HCT116 (cell line): ENCODE measurements around the gene BCAP31. TPM values are rescaled to one million over a fixed set of nuclear protein-coding genes. Genes with fewer than 3 reads are reported as not detected.

ENCODE experiments used
- ATAC-seq: fragments of 200-7000 bp; cut with Tn5 transposase; 2 replicates; pipeline ENCODE4 v1.9.1; 2020; ENCODE audit warnings: mild to moderate bottlenecking, moderate library complexity
- BruUV-seq: library from RNA; stranded (reverse); fragments of 400-500 nt; replicated peaks from 2 replicates; lab custom pipeline; 2021; lab: Mats Ljungman, UMichigan
- CTCF ChIA-PET: fragments of 300-600 bp; sonication (Branson Sonifier 250); formaldehyde crosslinking; loops from one replicate; lab custom pipeline; 2021; ENCODE audit warnings: antibody characterized with exemption; lab: Charles Lee
- POLR2A ChIA-PET: fragments of 300-600, 350-600 bp; sonication (Branson Sonifier 250); formaldehyde crosslinking; loops from one replicate; lab custom pipeline; 2021; ENCODE audit warnings: antibody characterized with exemption; lab: Charles Lee
- RAD21 ChIA-PET, 2 experiments: fragments of 300-600 bp; sonication (Branson Sonifier 250); formaldehyde crosslinking; loops; one replicate each; lab custom pipeline; 2023; ENCODE audit warnings: low total read pairs in 2 of 2; ENCODE audit not compliant: uncharacterized antibody in 2 of 2, unreplicated experiment in 2 of 2, low non-redundant PET in 1 of 2; lab: Charles Lee
- DNase-seq: peaks from one replicate; pipeline ENCODE4 v3.0.0-alpha.2; 2010; ENCODE audit warnings: low read depth, low spot score
- H2AFZ ChIP-seq: fragments of 200-600 bp; shearing (Covaris generic), sonication (generic); 2 replicates; pipeline ENCODE4 v1.6.1; 2017; ENCODE audit warnings: low read depth, mixed run types, mixed read lengths, antibody characterized with exemption, low read length; ENCODE audit not compliant: poor library complexity, severe bottlenecking
- H3K27ac ChIP-seq: 2 replicates; pipeline ENCODE4 v1.5.1; 2012; ENCODE audit warnings: low read depth, low read length
- H3K27me3 ChIP-seq: fragments of 200-600 bp; sonication (generic); 2 replicates; pipeline ENCODE4 v1.6.1; 2016; ENCODE audit warnings: mixed run types, low read length, mixed read lengths; ENCODE audit not compliant: insufficient read depth
- H3K36me3 ChIP-seq, 2 experiments: fragments of 200-500 bp in 1 of 2; fragments of 200-600 bp in 1 of 2; sonication (Bioruptor generic) in 1 of 2; sonication (generic) in 1 of 2; 2 replicates each; pipeline versions ENCODE4 v1.5.1 to v1.6.1; 2014 to 2016; ENCODE audit warnings: low read length in 2 of 2, inconsistent platforms in 1 of 2, mixed read lengths in 1 of 2, mixed run types in 1 of 2; ENCODE audit not compliant: insufficient read depth in 2 of 2, control insufficient read depth in 1 of 2
- H3K4me1 ChIP-seq, 2 experiments: fragments of 200-600 bp in 1 of 2; sonication (generic) in 1 of 2; 2 replicates each; pipeline versions ENCODE4 v1.5.1 to v1.6.1; 2012 to 2017; ENCODE audit warnings: low read length in 2 of 2, inconsistent platforms in 1 of 2, mild to moderate bottlenecking in 1 of 2, mixed read lengths in 1 of 2, mixed run types in 1 of 2, moderate library complexity in 1 of 2; ENCODE audit not compliant: insufficient read depth in 2 of 2, control insufficient read depth in 1 of 2
- H3K4me2 ChIP-seq: fragments of 200-600 bp; sonication (generic); 2 replicates; pipeline ENCODE4 v1.6.1; 2017; ENCODE audit warnings: mixed run types, low read length, mixed read lengths
- H3K4me3 ChIP-seq, 2 experiments: fragments of 200-600 bp in 1 of 2; sonication (generic) in 1 of 2; replicated peaks in 1 of 2; 2 replicates each; pipeline ENCODE4 v1.5.1; 2011 to 2016; ENCODE audit warnings: low read length in 2 of 2, control low read depth in 1 of 2, low read depth in 1 of 2, mild to moderate bottlenecking in 1 of 2, mixed read lengths in 1 of 2, mixed run types in 1 of 2
- H3K79me2 ChIP-seq: fragments of 200-600 bp; sonication (generic); 2 replicates; pipeline ENCODE4 v1.6.1; 2017; ENCODE audit warnings: mild to moderate bottlenecking, mixed run types, low read length, moderate library complexity, mixed read lengths; ENCODE audit not compliant: insufficient read depth
- H3K9ac ChIP-seq: fragments of 200-600 bp; sonication (generic); 2 replicates; pipeline ENCODE4 v1.6.1; 2016; ENCODE audit warnings: low read length, mixed read lengths
- H3K9me2 ChIP-seq: fragments of 200-600 bp; sonication (generic), shearing (Covaris generic); 2 replicates; pipeline ENCODE4 v1.6.1; 2017; ENCODE audit warnings: mixed run types, mild to moderate bottlenecking, moderate library complexity; ENCODE audit not compliant: insufficient read depth
- H3K9me3 ChIP-seq, 2 experiments: fragments of 200-500 bp in 1 of 2; fragments of 200-600 bp in 1 of 2; sonication (Bioruptor generic) in 1 of 2; sonication (generic) in 1 of 2; 2 replicates each; pipeline ENCODE4 v1.6.1; 2014 to 2017; ENCODE audit warnings: low read length in 2 of 2, mixed read lengths in 2 of 2, inconsistent platforms in 1 of 2, low read depth in 1 of 2, mild to moderate bottlenecking in 1 of 2, mixed run types in 1 of 2, moderate library complexity in 1 of 2; ENCODE audit not compliant: control insufficient read depth in 1 of 2, insufficient read depth in 1 of 2
- H4K20me1 ChIP-seq: fragments of 200-600 bp; sonication (generic), shearing (Covaris generic); 2 replicates; pipeline ENCODE4 v1.6.1; 2017; ENCODE audit warnings: mixed run types, mild to moderate bottlenecking, moderate library complexity; ENCODE audit not compliant: insufficient read depth
- CBX3 ChIP-seq: IDR thresholded peaks from 2 replicates; pipeline ENCODE4 v1.6.1; 2012; ENCODE audit warnings: low read depth
- ELF1 ChIP-seq: IDR thresholded peaks from 2 replicates; pipeline ENCODE4 v1.6.1; 2012; ENCODE audit warnings: low read depth, borderline replicate concordance
- EZH2 ChIP-seq: fragments of 200-600 bp; sonication (generic); IDR thresholded peaks from 2 replicates; pipeline ENCODE4 v1.6.1; 2017; ENCODE audit warnings: antibody characterized with exemption, mixed run types
- FOSL1 ChIP-seq: IDR thresholded peaks from 2 replicates; pipeline ENCODE4 v1.6.1; 2012; ENCODE audit warnings: low read depth
- POLR2A ChIP-seq: IDR thresholded peaks from 2 replicates; pipeline ENCODE4 v1.7.0; 2011; ENCODE audit warnings: borderline replicate concordance; ENCODE audit not compliant: insufficient read depth, insufficient read length; ENCODE audit errors: extremely low read depth
- SIN3A ChIP-seq: IDR thresholded peaks from 2 replicates; pipeline ENCODE4 v1.6.1; 2012; ENCODE audit warnings: low read depth
- TCF7L2 ChIP-seq: IDR thresholded peaks from 2 replicates; pipeline ENCODE4 v1.7.0; 2011; ENCODE audit warnings: borderline replicate concordance, inconsistent platforms; ENCODE audit not compliant: insufficient read depth, insufficient read length; ENCODE audit errors: extremely low read depth
- YY1 ChIP-seq: IDR thresholded peaks from 2 replicates; pipeline ENCODE4 v1.6.1; 2011; ENCODE audit warnings: low read length, low read depth, moderate library complexity, mild to moderate bottlenecking; ENCODE audit not compliant: insufficient replicate concordance; ENCODE audit errors: extremely low read depth
- ZFX ChIP-seq: fragments of 450-650 bp; IDR thresholded peaks from 2 replicates; pipeline ENCODE4 v1.6.1; 2017
- ZNF274 ChIP-seq: fragments of 200-500 bp; sonication (Bioruptor generic); IDR thresholded peaks from 2 replicates; pipeline ENCODE4 v1.6.1; 2014; ENCODE audit warnings: mild to moderate bottlenecking, low read depth, low read length, inconsistent platforms
- intact Hi-C: fragments of 100-400 bp; cut with micrococcal nuclease; formaldehyde crosslinking; loops from 2 replicates; pipeline ENCODE4 v1.10.0; 2022
- total RNA-seq: library from RNA; stranded (reverse); gene quantifications from one replicate; pipeline ENCODE4 v1.2.1, GENCODE V29; 2021; ENCODE audit not compliant: unreplicated experiment
- TF ChIP-seq, protein P1 (sequence below), 3 experiments: fragments of 200-600 bp in 1 of 3; sonication (generic) in 1 of 3; IDR thresholded peaks in 2 of 3; conservative IDR thresholded peaks in 1 of 3; 2 replicates each; pipeline ENCODE4 v1.5.1; 2012 to 2017; ENCODE audit warnings: low read depth in 2 of 3, low read length in 2 of 3, antibody characterized with exemption in 1 of 3, borderline replicate concordance in 1 of 3, control low read depth in 1 of 3, mild to moderate bottlenecking in 1 of 3, mixed read lengths in 1 of 3, mixed run types in 1 of 3, moderate library complexity in 1 of 3; ENCODE audit not compliant: insufficient read depth in 1 of 3
- TF ChIP-seq, protein P2 (sequence below): IDR thresholded peaks from 2 replicates; pipeline ENCODE4 v1.6.1; 2011; ENCODE audit warnings: mild to moderate bottlenecking, low read length, moderate library complexity; ENCODE audit not compliant: insufficient replicate concordance; ENCODE audit errors: extremely low read depth
- TF ChIP-seq, protein P3 (sequence below): IDR thresholded peaks from 2 replicates; pipeline ENCODE4 v1.6.1; 2012

Gene BCAP31
- total RNA-seq, 1 experiment from 2014 or later = 185 TPM

DNA sequence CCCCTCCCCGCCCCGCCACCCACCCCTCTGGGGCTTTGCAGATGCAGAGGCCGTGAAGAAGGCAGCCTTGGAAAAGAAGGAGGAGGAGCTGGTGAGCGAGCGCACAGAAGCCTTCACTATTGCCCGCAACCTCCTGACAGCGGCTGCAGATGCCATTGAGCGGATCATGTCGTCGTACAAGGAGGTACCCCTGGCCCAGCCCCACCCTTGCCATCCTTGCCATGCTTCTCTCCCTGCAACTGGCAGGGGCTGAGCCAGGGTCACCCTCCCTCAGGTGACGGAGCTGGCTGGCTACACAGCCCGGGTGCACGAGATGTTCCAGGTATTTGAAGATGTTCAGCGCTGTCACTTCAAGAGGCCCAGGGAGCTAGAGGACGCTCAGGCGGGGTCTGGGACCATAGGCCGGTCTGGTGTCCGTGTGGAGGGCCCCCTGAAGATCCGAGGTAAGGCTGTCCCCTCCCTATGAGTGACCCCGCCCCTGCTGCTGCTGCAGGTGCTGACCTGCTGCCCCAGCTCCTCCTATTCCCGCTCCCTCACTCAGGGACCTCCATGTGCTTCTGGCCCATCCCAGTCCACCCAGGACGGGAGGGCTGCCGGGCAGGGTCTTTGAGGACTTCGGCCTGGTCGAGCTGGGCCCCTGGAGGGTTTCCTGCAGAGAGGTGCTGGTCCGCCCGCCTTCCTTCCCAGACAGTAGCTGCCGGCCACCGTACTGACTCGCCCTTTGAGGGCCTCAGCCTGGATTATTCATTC, 12.1 kb upstream of the BCAP31 start:
- ChIA-PET CTCF (no interaction called here), POLR2A (interaction anchor here (0.6 kb wide), 1 partner anchor 192 kb away, joined by 3 read pairs; no protein-coding TSS in a partner anchor), RAD21 (no interaction called here)
- Histone ChIP-seq H4K20me1 (no peaks in the 10 kb centered on the region), H3K4me1 (peaks cover 0 to 9% of the 10 kb centered on the region in 2 experiments; a peak in 1 of 4 replicates), H3K27me3 (no peaks in the 10 kb centered on the region), H3K9ac (no peak overlapping the region), H3K9me3 (no peaks in the 10 kb centered on the region), H3K4me2 (no peak overlapping the region), H3K27ac (no peak overlapping the region), H3K9me2 (no peaks in the 10 kb centered on the region), H3K79me2 (no peaks in the 10 kb centered on the region), H2AFZ (no peak overlapping the region), H3K36me3 (no peaks in the 10 kb centered on the region), H3K4me3 (no peak overlapping the region)
- TF ChIP-seq SIN3A (no peak), ZNF274 (no peak), YY1 (no peak), ELF1 (no peak), ZFX (no peak), CBX3 (no peak), EZH2 (no peak), TCF7L2 (no peak), FOSL1 (no peak), POLR2A (no peak)
- TF ChIP-seq, protein P1, sequence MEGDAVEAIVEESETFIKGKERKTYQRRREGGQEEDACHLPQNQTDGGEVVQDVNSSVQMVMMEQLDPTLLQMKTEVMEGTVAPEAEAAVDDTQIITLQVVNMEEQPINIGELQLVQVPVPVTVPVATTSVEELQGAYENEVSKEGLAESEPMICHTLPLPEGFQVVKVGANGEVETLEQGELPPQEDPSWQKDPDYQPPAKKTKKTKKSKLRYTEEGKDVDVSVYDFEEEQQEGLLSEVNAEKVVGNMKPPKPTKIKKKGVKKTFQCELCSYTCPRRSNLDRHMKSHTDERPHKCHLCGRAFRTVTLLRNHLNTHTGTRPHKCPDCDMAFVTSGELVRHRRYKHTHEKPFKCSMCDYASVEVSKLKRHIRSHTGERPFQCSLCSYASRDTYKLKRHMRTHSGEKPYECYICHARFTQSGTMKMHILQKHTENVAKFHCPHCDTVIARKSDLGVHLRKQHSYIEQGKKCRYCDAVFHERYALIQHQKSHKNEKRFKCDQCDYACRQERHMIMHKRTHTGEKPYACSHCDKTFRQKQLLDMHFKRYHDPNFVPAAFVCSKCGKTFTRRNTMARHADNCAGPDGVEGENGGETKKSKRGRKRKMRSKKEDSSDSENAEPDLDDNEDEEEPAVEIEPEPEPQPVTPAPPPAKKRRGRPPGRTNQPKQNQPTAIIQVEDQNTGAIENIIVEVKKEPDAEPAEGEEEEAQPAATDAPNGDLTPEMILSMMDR (IDR thresholded peaks at IDR 0.05 in 2 of 3, conservative IDR thresholded peaks at IDR 0.05 in 1 of 3; ENCODE audit: borderline replicate concordance in 1 of 3, insufficient read depth in 1 of 3, low read depth in 2 of 3, low read length in 2 of 3) = no peak
- TF ChIP-seq, protein P2, sequence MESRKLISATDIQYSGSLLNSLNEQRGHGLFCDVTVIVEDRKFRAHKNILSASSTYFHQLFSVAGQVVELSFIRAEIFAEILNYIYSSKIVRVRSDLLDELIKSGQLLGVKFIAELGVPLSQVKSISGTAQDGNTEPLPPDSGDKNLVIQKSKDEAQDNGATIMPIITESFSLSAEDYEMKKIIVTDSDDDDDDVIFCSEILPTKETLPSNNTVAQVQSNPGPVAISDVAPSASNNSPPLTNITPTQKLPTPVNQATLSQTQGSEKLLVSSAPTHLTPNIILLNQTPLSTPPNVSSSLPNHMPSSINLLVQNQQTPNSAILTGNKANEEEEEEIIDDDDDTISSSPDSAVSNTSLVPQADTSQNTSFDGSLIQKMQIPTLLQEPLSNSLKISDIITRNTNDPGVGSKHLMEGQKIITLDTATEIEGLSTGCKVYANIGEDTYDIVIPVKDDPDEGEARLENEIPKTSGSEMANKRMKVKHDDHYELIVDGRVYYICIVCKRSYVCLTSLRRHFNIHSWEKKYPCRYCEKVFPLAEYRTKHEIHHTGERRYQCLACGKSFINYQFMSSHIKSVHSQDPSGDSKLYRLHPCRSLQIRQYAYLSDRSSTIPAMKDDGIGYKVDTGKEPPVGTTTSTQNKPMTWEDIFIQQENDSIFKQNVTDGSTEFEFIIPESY = no peak
- TF ChIP-seq, protein P3, sequence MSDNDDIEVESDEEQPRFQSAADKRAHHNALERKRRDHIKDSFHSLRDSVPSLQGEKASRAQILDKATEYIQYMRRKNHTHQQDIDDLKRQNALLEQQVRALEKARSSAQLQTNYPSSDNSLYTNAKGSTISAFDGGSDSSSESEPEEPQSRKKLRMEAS = no peak
- no peak for ATAC-seq
- DNase-seq = no peak
- no TSS peak for BruUV-seq
- intact Hi-C loops = no loop called here
